Forelimb muscle (tissue), 1 donor: ENCODE measurements around the gene ACO2. TPM values are rescaled to one million over a fixed set of nuclear protein-coding genes. Genes with fewer than 3 reads are reported as not detected.
A peak's percentile ranks its signal among the peaks of the same experiment; 100 is the strongest.
"Not testable (repeated sequence)": the region's sequence is repeated elsewhere in the genome, so short reads cannot be mapped to it uniquely, and the experiment has no call there.

ENCODE experiments used
- DNase-seq: peaks from one replicate; pipeline ENCODE4 v3.0.0-alpha.2; 2013; ENCODE audit warnings: low read depth
- polyA plus RNA-seq: library from polyadenylated mRNA; unstranded; fragments of 120-200 nt; gene quantifications from one replicate; pipeline ENCODE4 v1.2.1, GENCODE V29; 2013; ENCODE audit not compliant: insufficient read length

The ACO2 gene
- polyA plus RNA-seq = 116 TPM

GRCh38 chr22:41468381-41469217, at the start of gene ACO2, which contains the start of gene PHF5A:
ACO2 (plus strand) TSS chr22:41469117; CDS start chr22:41469147, 30 bp downstream.
PHF5A (minus strand) TSS chr22:41468692; CDS start chr22:41468653, 39 bp downstream.
- peak; percentile 97 for DNase-seq

GRCh38 chr22:41425660-41426365, 43.1 kb upstream of the ACO2 start:
- no peak for DNase-seq

GRCh38 chr22:41429232-41429950, 39.5 kb upstream of the ACO2 start:
- DNase-seq = no peak

- no peak for DNase-seq
Measured at GRCh38 chr22:41429951-41430332, 39.0 kb upstream of the ACO2 start.

GRCh38 chr22:41431656-41432055, 37.3 kb upstream of the ACO2 start:
- no peak for DNase-seq

GRCh38 chr22:41433480-41433879, 35.4 kb upstream of the ACO2 start:
- not testable (repeated sequence) for DNase-seq

- not testable (repeated sequence) for DNase-seq
Measured at GRCh38 chr22:41434361-41435003, 34.4 kb upstream of the ACO2 start.

- no peak for DNase-seq
Measured at GRCh38 chr22:41435560-41435959, 33.4 kb upstream of the ACO2 start.

GRCh38 chr22:41436322-41437113, 32.4 kb upstream of the ACO2 start:
- no peak for DNase-seq

- no peak for DNase-seq
Measured at GRCh38 chr22:41437198-41437597, 31.7 kb upstream of the ACO2 start.

GRCh38 chr22:41440511-41440910, 28.4 kb upstream of the ACO2 start:
- not testable (repeated sequence) for DNase-seq

- DNase-seq = no peak
Measured at GRCh38 chr22:41442240-41442792, 26.6 kb upstream of the ACO2 start.

- DNase-seq = peak; percentile 98
Measured at GRCh38 chr22:41444360-41445128, 24.4 kb upstream of the ACO2 start.

- DNase-seq = no peak
Measured at GRCh38 chr22:41445129-41446056, 23.5 kb upstream of the ACO2 start.

- DNase-seq = no peak
Measured at GRCh38 chr22:41446057-41446501, 22.8 kb upstream of the ACO2 start.

- peak; percentile 83 for DNase-seq
Measured at GRCh38 chr22:41446639-41447434, 22.1 kb upstream of the ACO2 start, which contains the start of gene TOB2. TOB2 (minus strand) TSS chr22:41446801; CDS start chr22:41437345, 9,456 bp downstream.

GRCh38 chr22:41447435-41448188, 21.3 kb upstream of the ACO2 start:
- peak; percentile 68 for DNase-seq
